Fibroblast of skin of right biceps (primary cell): ENCODE measurements around the gene PRSS16.

ENCODE experiments used
- DNase-seq: peaks from one replicate; pipeline ENCODE4 v3.0.0-alpha.2; 2013

Gene PRSS16

DNA sequence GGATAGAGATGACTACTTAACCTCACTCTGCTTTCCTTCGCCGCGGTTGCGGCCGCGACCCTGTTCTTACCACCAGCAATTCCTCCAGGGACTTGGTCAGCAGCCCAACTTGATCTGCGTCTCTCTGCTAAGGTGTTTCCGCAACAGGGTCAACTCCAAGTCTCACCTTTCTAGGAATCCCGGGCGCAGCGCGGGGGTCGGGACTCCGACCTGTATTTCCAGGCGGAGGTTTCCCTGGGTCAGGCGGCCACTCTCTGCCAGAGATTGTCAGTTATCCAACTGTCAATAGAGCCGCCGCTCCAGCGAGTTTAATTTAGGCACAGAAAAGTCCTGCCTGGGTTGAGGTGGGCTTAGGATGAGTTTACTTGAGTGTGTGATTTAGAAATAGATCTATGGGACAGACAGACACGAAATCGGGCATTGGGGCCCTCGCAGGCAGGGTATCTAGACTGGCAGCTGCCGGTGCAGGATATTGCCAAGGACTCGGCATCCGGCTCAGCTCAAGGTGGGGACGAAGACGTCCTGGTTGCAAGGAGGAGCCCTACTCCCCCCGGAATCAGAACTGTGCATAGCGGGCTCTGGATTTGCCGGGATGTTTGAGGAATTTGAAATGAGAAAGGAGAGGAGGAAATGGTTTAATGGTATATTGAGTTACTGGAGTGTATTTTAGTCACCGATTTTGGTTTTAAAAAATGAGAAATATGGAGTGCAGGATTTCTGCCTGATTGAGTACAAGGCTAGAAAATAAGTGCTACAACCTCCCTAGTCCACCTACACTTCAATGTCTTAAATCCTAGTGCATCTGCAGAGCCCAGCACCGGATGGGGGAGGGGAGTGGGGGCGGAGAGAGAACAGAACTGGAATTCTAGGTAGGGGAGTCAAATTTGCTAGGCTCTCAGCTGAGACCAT, 40.9 kb downstream of the PRSS16 start:
- no peak for DNase-seq

DNA sequence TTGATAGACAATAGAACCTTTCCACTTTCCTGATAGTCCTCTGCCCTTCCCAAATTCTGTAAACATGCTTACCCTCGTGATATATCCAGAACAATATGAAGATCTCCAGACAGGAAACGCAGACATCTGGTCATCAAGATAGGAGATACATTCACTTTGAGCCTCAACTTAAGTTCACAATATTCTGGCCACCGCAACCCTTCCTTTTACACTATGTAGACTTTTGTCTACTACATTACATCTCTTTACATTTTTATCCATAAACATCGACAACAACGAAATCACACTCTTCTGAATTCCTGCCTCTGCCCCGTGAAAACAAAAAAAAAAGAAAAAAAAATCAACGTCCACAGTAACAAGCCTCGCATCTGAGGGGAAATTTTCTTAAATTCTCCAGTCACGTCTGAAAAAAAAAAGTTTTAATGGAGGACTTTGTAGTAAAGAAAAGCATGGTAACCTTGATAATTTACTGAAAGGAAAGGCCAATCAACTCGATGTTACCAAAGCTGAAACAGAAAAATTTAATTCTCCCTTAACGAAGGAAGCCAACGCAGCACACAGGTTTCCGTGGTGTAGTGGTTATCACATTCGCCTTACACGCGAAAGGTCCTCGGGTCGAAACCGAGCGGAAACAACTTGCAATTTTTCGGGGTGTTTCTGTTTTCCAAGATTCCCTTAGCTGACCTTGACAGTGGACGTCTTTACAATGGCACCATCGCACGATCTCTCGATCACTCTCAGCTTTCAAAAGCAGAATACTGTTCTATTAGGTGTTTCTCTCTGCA, 42.8 kb downstream of the PRSS16 start:
- DNase-seq: peak; percentile 55

DNA sequence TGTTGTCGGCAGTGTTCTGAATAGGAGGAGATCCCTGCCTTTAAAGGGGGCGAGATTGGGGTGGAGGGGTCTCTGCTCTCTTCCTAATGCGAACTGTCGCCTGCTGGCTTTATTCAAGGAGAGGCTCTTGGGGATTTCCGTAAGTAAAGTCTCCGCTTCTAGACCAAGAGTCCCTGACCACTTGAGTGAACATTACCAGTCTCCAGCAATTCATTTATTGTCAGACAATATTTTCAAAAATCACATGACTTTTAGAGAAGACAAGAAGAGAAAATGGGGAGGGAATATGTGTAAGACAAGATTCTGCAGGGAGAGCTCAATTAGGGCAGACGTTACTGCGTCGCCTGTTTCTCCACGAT, 43.3 kb downstream of the PRSS16 start:
- DNase-seq: no peak

DNA sequence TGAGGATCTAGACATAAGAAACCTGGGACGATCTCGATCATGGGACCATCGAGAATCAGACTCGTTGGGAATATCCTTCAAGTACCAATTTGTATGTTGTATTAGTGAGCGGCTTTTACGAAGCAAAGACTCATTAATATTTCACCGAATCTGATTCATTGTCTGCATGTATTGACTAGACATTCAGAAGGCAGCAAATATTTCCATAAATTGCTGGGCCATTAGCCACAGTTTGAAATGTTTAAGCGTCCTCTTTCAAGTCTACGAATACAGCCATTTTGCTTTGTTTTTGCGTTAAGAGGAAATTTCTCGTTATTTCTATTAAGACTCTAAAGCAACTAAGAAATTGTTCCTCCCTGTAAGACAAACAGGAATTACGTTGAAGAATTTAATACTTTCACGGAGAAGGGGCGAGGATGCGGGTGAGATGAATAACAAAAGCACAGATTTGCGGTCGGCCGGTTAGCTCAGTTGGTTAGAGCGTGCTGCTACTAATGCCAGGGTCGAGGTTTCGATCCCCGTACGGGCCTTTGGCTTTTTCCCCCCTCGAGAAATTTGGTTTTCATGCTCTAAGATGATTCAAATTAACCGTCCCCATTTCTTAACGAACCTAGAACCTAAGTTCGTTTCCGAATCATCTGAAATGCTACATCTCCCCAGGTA, 46.1 kb downstream of the PRSS16 start:
- DNase-seq: peak; percentile 72

DNA sequence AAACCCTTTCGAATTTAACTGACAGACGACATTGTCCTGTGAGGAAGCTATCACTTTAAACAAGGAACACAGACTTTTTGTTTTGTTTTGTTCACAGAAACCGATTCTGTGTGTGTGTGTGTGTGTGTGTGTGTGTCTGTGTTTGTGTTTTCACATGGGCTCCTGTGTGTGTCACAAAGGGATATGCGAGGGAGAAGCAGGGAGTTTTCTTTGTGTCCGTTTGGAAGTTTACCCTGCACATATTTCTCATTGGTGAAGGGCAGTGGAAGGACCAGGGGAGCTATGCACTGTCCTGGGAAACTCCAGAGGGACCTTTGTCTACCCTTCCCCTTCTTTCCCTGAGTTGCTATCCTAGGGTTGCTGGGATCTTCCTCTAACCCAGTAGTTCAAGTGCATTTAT, 46.9 kb downstream of the PRSS16 start:
- no peak for DNase-seq

DNA sequence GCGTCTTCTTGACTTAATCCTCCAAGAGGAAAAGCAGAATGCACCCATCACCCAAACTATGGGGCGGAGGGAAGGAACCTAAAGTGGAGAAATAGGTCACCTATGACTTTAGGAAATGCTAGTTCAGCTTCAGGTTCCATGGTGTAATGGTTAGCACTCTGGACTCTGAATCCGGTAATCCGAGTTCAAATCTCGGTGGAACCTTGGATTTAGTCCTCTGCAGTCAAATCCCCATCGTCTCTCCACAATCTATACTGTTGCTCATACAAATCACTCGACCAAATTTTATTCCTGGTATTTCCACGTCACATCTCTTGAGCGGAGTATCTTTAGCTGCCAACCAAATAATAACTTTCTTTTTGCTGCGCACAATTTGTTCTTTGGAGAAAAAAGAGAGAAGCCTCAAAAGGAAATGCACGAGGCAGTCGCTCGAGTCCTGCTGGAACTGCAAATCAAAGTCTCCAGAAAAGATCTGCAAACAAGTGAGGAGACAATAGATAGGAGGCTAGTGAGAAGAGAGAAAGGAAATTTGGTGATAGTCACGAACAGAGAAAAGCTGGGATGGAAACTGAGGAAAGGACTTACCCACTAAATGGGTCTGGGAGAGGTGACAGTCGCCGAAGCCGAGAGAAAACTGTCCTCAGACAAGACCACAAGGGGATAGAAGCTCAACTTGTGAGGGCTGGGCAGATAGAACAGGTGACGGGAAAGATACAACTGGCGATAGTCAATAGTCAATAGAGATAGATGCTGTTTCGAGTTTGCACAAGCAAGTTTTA, 48.0 kb downstream of the PRSS16 start:
- peak; percentile 83 for DNase-seq

DNA sequence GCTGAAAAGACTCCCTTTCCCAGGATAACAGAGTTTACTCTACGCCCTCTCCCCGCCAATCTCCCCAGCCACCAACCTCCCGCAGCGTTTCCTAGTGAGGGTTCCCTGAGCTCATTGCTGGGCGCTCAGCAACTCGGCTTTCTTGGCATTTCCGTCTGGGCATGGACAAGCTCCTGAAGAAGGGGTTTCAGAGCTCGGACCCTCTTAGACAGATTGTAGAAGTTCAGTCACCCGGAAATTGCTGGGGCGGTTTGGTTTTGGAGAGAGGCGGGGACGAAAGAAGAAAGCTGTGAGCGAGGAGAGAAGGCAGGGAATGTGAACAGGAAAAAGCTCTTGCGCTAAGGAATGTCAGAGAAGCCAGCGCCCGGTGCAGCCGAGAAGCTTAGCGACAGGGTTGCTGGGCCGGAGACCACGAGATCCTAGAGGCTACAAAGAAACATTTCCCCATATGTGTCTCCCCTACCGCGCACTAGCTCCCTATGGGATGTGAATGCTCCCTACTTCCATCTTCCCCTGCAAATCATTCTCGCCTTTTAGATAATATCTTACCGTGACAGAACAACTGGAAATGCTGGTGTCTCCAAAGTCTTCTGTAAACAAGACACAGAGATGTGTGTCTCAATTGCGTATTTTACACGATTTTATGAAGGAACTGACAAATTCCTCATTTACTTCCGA, 48.7 kb downstream of the PRSS16 start:
- peak; percentile 55 for DNase-seq

DNA sequence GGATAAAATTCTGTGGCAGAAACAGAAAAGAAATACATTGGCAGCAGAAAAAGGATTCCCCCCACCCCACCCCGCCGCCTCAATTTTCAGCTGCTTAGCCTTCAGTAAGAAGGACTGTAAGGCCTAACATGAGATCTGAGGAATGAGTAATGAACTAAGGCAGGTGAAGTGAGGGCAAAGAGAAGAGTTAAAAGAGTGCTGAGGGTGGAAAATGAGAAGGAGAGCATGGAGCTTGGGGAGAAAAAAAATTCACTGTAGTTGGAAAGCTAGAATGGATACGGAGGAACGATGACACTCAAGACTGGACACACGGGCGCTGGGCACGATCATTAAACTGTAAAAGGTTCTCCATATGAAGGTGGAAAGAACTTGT, 50.0 kb downstream of the PRSS16 start:
- DNase-seq: no peak

DNA sequence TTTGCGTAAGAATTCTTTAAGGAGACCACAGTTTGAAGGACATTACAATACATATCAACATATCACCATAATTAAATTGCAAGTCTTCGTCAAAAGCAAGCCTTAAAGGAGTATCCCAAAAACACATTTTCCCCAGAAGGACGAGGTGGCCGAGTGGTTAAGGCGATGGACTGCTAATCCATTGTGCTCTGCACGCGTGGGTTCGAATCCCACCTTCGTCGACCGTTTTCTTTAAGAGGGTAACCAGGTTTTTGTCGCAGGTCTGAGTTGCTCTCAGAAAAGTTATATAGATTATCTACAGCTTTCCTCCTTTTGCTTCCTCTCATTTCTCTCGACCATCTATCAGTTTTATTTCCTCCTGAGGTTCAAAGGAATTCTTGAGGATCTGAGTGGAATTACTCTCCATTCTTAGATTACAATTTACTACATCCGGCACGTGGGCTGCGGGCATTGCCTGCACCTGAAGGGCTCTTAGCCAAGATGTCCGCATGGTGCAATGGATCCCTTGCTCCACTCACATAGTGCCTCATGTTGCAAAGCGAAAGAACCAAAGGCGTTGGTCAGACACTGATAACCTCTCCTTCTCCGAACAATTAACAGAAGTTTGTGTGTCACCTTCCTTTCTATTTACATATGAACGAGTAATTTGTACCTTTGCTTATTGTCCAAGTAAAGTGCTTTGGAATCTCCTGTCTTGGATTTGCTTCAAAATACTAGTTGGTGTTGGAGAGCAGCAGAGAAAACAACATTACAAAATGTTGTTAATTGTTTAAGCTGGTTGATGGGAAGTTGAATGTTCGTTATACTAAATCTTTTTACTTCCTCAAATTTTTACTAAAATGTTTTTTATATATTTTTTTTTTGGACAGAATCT, 50.6 kb downstream of the PRSS16 start:
- DNase-seq: peak; percentile 68

DNA sequence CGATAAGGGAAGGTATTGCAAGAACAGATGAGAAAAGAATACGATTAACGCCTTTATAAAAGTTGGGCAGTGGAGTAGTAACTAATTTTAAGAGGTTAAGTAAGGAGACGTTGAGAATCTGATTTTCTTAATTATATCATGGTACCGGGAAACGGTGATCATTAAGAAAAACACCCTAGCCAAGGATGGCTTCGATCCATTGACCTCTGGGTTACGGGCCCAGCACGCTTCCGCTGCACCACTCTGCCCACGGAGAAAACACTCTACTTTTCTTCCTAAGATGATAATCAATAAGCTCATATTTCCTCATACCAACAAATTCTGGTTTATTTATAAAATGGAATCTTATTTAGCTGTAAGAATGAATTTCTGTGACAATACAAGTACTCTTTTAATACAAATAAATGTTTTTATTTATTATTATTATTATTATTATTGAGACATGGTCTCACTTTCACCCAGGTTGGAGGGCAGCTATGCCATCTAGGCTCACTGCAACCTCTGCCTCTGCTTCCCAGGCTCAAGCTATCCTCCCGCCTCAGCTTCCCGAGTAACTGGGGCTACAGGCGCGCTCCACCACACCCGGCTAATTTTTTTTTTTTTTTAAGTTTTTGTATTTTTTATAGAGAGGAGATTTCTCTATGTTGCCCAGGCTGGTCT, 56.2 kb downstream of the PRSS16 start:
- peak; percentile 15 for DNase-seq
